Measurements from ENCODE around the gene CAPRIN1.

DNA sequence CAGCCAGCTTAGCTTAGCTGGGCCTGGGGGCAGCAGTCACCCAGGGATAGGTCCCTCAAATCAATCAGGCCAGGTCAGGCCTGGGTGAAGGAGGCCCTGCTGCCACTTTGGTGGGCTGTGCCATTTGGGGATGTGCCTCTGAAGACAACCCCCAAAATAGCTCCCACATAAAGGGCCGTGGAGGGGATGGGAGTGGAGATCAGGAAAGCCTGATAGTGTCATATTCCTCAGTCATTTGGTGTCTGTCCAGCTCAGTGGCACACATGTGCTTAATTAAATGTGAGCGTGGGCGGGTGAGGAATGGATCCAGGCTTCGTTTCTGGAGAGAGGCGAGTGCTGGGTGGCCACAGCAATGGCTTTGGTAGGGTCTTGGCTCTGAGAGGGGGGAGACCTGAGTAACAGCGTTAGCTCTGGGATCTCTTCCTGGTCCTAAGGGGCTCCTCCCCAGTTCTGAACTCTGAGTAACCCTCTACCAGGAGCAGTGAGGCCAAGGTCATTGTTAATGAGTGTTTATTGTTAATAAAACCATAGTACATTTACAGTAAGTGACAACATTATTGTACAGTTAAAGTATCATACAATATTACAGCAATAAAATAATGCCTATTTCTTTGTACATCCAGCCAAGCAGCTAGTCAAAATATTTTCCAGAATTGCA, 99.1 kb downstream of the CAPRIN1 start:
- TF ChIP-seq, protein P1, sequence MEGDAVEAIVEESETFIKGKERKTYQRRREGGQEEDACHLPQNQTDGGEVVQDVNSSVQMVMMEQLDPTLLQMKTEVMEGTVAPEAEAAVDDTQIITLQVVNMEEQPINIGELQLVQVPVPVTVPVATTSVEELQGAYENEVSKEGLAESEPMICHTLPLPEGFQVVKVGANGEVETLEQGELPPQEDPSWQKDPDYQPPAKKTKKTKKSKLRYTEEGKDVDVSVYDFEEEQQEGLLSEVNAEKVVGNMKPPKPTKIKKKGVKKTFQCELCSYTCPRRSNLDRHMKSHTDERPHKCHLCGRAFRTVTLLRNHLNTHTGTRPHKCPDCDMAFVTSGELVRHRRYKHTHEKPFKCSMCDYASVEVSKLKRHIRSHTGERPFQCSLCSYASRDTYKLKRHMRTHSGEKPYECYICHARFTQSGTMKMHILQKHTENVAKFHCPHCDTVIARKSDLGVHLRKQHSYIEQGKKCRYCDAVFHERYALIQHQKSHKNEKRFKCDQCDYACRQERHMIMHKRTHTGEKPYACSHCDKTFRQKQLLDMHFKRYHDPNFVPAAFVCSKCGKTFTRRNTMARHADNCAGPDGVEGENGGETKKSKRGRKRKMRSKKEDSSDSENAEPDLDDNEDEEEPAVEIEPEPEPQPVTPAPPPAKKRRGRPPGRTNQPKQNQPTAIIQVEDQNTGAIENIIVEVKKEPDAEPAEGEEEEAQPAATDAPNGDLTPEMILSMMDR (IDR thresholded peaks at IDR 0.05): no peak
- TF ChIP-seq POLR2A (IDR thresholded peaks at IDR 0.05): no peak
